ENCODE measurements around the gene COL6A3.

- no peak for TF ChIP-seq CTCF (conservative IDR thresholded peaks at IDR 0.05 in 1 of 2, IDR thresholded peaks at IDR 0.05 in 1 of 2; ENCODE audit: low read depth in 1 of 2, low read length in 2 of 2)
- TF ChIP-seq EZH2 (IDR thresholded peaks at IDR 0.05; ENCODE audit: low read length, missing control alignments) = no peak
These were observed 9.9 kb upstream of the COL6A3 start for GRCh38 chr2:237423891-237424290.
